Caco-2 (cell line): Measurements from ENCODE around the gene AOX1. TPM values are rescaled to one million over a fixed set of nuclear protein-coding genes. Genes with fewer than 3 reads are reported as not detected.

ENCODE experiments used
- BruUV-seq: library from RNA; stranded (reverse); fragments of 400-500 nt; replicated peaks from 2 replicates; lab custom pipeline; 2021; lab: Mats Ljungman, UMichigan
- CTCF ChIA-PET: fragments of 300-600 bp; sonication (Branson Sonifier 250); formaldehyde crosslinking; loops from one replicate; lab custom pipeline; 2022; ENCODE audit warnings: antibody characterized with exemption; lab: Charles Lee
- POLR2A ChIA-PET: fragments of 300-600 bp; sonication (Branson Sonifier 250); formaldehyde crosslinking; loops from one replicate; lab custom pipeline; 2022; ENCODE audit warnings: antibody characterized with exemption; lab: Charles Lee
- DNase-seq, 2 experiments: peaks; one replicate each; pipeline versions ENCODE4 v3.0.0 to v3.0.0-alpha.2; 2020 to 2022
- H3K27me3 ChIP-seq: replicated peaks from 2 replicates; pipeline ENCODE4 v1.6.0; 2011; ENCODE audit warnings: low read length; ENCODE audit not compliant: control insufficient read depth, insufficient read depth
- H3K36me3 ChIP-seq: 2 replicates; pipeline ENCODE4 v1.5.1; 2011; ENCODE audit warnings: low read length; ENCODE audit not compliant: control insufficient read depth, insufficient read depth
- H3K4me1 ChIP-seq: fragments of 250-450 bp; sonication (Bioruptor Pico); 2 replicates; pipeline ENCODE4 v1.5.1; 2020; ENCODE audit warnings: mild to moderate bottlenecking
- H3K4me3 ChIP-seq: 2 replicates; pipeline ENCODE4 v1.5.1; 2011; ENCODE audit warnings: low read depth, mild to moderate bottlenecking, control low read depth, low read length
- H3K9me3 ChIP-seq: fragments of 250-450 bp; sonication (Bioruptor Pico); 2 replicates; pipeline ENCODE4 v1.5.1; 2020; ENCODE audit warnings: mild to moderate bottlenecking, moderate library complexity
- H3K27ac Mint-ChIP-seq: one replicate; pipeline ENCODE4 v1.8.0; 2022; ENCODE audit warnings: mixed read lengths; ENCODE audit not compliant: unreplicated experiment
- H3K27me3 Mint-ChIP-seq: one replicate; pipeline ENCODE4 v1.8.0; 2022; ENCODE audit warnings: mixed read lengths; ENCODE audit not compliant: insufficient read depth, unreplicated experiment
- H3K36me3 Mint-ChIP-seq: one replicate; pipeline ENCODE4 v1.8.0; 2022; ENCODE audit warnings: mild to moderate bottlenecking, mixed read lengths; ENCODE audit not compliant: insufficient read depth, unreplicated experiment
- H3K4me1 Mint-ChIP-seq: one replicate; pipeline ENCODE4 v1.8.0; 2022; ENCODE audit warnings: low read depth, mixed read lengths; ENCODE audit not compliant: unreplicated experiment
- H3K4me3 Mint-ChIP-seq: one replicate; pipeline ENCODE4 v1.8.0; 2022; ENCODE audit warnings: mild to moderate bottlenecking, moderate library complexity, mixed read lengths; ENCODE audit not compliant: unreplicated experiment
- H3K9me3 Mint-ChIP-seq: one replicate; pipeline ENCODE4 v1.8.0; 2022; ENCODE audit warnings: mixed read lengths; ENCODE audit not compliant: unreplicated experiment
- CTCF ChIP-seq, 2 experiments: fragments of 200-600 bp in 1 of 2; IDR thresholded peaks; 1 replicate in 1 of 2; 2 replicates in 1 of 2; pipeline versions ENCODE4 v1.5.1 to v1.8.0; 2011 to 2022; ENCODE audit warnings: antibody characterized with exemption in 1 of 2, control low read depth in 1 of 2, inconsistent platforms in 1 of 2, low read depth in 1 of 2, low read length in 1 of 2, mild to moderate bottlenecking in 1 of 2, moderate library complexity in 1 of 2; ENCODE audit not compliant: insufficient read depth in 1 of 2, severe bottlenecking in 1 of 2, unreplicated experiment in 1 of 2
- intact Hi-C: fragments of 100-400 bp; cut with micrococcal nuclease; formaldehyde crosslinking; loops from one replicate; pipeline ENCODE4 v1.10.0; 2022; ENCODE audit not compliant: unreplicated experiment
- total RNA-seq: library from RNA; stranded (reverse); gene quantifications from 2 replicates; pipeline ENCODE4 v1.2.3, GENCODE V29; 2022

Gene AOX1
- total RNA-seq, 1 experiment from 2014 or later: 0.79 TPM

GRCh38 chr2:200702044-200702443, 116.2 kb downstream of the AOX1 start:
- H3K4me1 Mint-ChIP-seq: peaks cover 13% of the 10 kb centered on the region
- H3K27me3 Mint-ChIP-seq: no peaks in the 10 kb centered on the region
- no peak overlapping the region for H3K27ac Mint-ChIP-seq
- TF ChIP-seq CTCF (IDR thresholded peaks at IDR 0.05; ENCODE audit: insufficient read depth in 1 of 2, low read depth in 1 of 2, low read length in 1 of 2, severe bottlenecking in 1 of 2, unreplicated experiment in 1 of 2): no peak
- no peak overlapping the region for H3K4me3 Mint-ChIP-seq
- POLR2A ChIA-PET: no interaction called here
- H3K9me3 ChIP-seq: no peaks in the 10 kb centered on the region
- H3K4me1 ChIP-seq: no peaks in the 10 kb centered on the region
- no peak overlapping the region for H3K4me3 ChIP-seq
- no TSS peak for BruUV-seq
- no peaks in the 10 kb centered on the region for H3K36me3 Mint-ChIP-seq
- no peaks in the 10 kb centered on the region; the same call in 1 of the 2 replicates for H3K27me3 ChIP-seq
- H3K36me3 ChIP-seq: no peaks in the 10 kb centered on the region
- intact Hi-C loops: loop anchor here (5.0 kb wide), 1 partner anchor 35 kb away; no protein-coding TSS in a partner anchor
- DNase-seq: no peak
- H3K9me3 Mint-ChIP-seq: no peaks in the 10 kb centered on the region
- CTCF ChIA-PET: interaction anchor here (0.6 to 0.7 kb wide), 2 partner anchors 123 to 181 kb away, joined by 3 to 4 read pairs; no protein-coding TSS in a partner anchor

GRCh38 chr2:200702646-200703118, 116.9 kb downstream of the AOX1 start:
- BruUV-seq: no TSS peak
- intact Hi-C loops: loop anchor here (1.0 to 5.0 kb wide), 7 partner anchors 32 to 729 kb away; no protein-coding TSS in a partner anchor
- CTCF ChIA-PET: interaction anchor here (1.0 to 1.9 kb wide), 9 partner anchors 8 to 221 kb away, joined by 3 to 12 read pairs (median 3); no protein-coding TSS in a partner anchor
- H3K4me3 Mint-ChIP-seq: no peak overlapping the region
- H3K9me3 Mint-ChIP-seq: no peaks in the 10 kb centered on the region
- H3K27me3 Mint-ChIP-seq: no peaks in the 10 kb centered on the region
- no peaks in the 10 kb centered on the region for H3K4me1 ChIP-seq
- POLR2A ChIA-PET: no interaction called here
- TF ChIP-seq CTCF (IDR thresholded peaks at IDR 0.05; ENCODE audit: insufficient read depth in 1 of 2, low read depth in 1 of 2, low read length in 1 of 2, severe bottlenecking in 1 of 2, unreplicated experiment in 1 of 2): no peak
- H3K27ac Mint-ChIP-seq: no peak overlapping the region
- H3K36me3 Mint-ChIP-seq: no peaks in the 10 kb centered on the region
- H3K4me3 ChIP-seq: no peak overlapping the region
- no peaks in the 10 kb centered on the region for H3K9me3 ChIP-seq
- peaks cover 13% of the 10 kb centered on the region for H3K4me1 Mint-ChIP-seq
- H3K36me3 ChIP-seq: no peaks in the 10 kb centered on the region
- H3K27me3 ChIP-seq: no peaks in the 10 kb centered on the region; the same call in 1 of the 2 replicates
- DNase-seq: peak in 1 of 2 experiments; percentile 36

GRCh38 chr2:200703127-200703925, 117.5 kb downstream of the AOX1 start:
- ChIA-PET POLR2A (no interaction called here), CTCF (interaction anchor here (1.0 to 1.9 kb wide), 9 partner anchors 9 to 222 kb away, joined by 3 to 12 read pairs (median 3); no protein-coding TSS in a partner anchor)
- no TSS peak for BruUV-seq
- intact Hi-C loops: loop anchor here (1.0 to 5.0 kb wide), 7 partner anchors 33 to 730 kb away; no protein-coding TSS in a partner anchor
- H3K27me3 Mint-ChIP-seq: no peaks in the 10 kb centered on the region
- no peaks in the 10 kb centered on the region for H3K36me3 Mint-ChIP-seq
- peaks cover 13% of the 10 kb centered on the region for H3K4me1 Mint-ChIP-seq
- H3K4me3 ChIP-seq: no peak overlapping the region
- no peaks in the 10 kb centered on the region for H3K9me3 Mint-ChIP-seq
- no peaks in the 10 kb centered on the region for H3K4me1 ChIP-seq
- no peak overlapping the region for H3K27ac Mint-ChIP-seq
- DNase-seq: peak in 1 of 2 experiments; percentile 60
- no peaks in the 10 kb centered on the region; the same call in 1 of the 2 replicates for H3K27me3 ChIP-seq
- H3K9me3 ChIP-seq: no peaks in the 10 kb centered on the region
- peak; percentile 42 to 58 for TF ChIP-seq CTCF (IDR thresholded peaks at IDR 0.05; ENCODE audit: insufficient read depth in 1 of 2, low read depth in 1 of 2, low read length in 1 of 2, severe bottlenecking in 1 of 2, unreplicated experiment in 1 of 2)
- no peak overlapping the region for H3K4me3 Mint-ChIP-seq
- H3K36me3 ChIP-seq: no peaks in the 10 kb centered on the region
